ENCODE results near the gene LAMP5. TPM values are rescaled to one million over a fixed set of nuclear protein-coding genes. Genes with fewer than 3 reads are reported as not detected.

Gene LAMP5
- total RNA-seq, 1 donor from 2014 or later = 3.2 TPM

DNA sequence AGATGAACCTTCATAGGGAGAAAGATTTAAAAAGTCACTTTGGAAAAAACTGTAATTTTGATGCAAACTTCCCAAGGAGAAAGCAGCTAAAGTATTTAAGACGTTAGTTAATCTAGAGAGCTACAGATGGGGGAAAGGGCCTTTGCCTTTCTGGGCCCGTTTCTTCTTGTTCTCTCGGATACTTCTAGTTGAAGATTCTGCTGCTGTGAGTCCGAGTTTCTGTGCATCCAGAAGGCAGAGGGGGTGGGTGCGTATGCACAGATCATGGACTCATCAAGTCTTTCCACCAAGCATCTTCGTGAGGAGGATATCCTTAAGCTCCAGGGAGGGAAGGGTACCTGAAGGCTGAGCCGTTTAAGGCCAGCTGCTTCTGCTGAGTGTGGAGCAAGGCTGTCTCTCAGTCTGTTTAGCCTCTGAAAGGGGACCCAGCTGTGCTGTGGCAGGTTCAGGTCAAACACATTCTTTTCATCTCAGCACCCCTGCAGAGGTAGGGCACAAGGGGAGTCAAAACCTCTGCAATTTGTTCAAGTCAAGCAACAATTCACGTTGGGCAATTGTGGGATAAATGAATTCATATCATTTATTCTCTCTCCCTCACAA lies 4.3 kb downstream of the LAMP5 start:
- H3K9me3 ChIP-seq (ENCODE audit: low read depth) = no peaks in the 10 kb centered on the region
- H3K9ac ChIP-seq = no peak overlapping the region
- no peak overlapping the region for H3K27ac ChIP-seq
- Mint-ChIP-seq H3K9me3 (peaks cover 10% of the 10 kb centered on the region), H3K4me1 (peaks cover 67% of the 10 kb centered on the region), H3K27ac (no peak overlapping the region), H3K27me3 (ENCODE audit: insufficient read depth, low read depth) (peaks cover 50% of the 10 kb centered on the region), H3K36me3 (peaks cover 3% of the 10 kb centered on the region), H3K4me3 (peak overlapping the region; percentile 63)
- peaks cover 54% of the 10 kb centered on the region for H3F3A ChIP-seq (ENCODE audit: low read depth)
- no peak overlapping the region for H2AFZ ChIP-seq (replicated peaks)
- H4K20me1 ChIP-seq (ENCODE audit: low read depth) = peaks cover 27% of the 10 kb centered on the region
- TF ChIP-seq EZH2phosphoT487 (IDR thresholded peaks at IDR 0.05) (no peak), EZH2 (IDR thresholded peaks at IDR 0.05) (no peak), CTCF (IDR thresholded peaks at IDR 0.05) (no peak)
- H3K4me3 ChIP-seq = no peak overlapping the region
- DNase-seq (ENCODE audit: low spot score) = peak; percentile 72
- peak overlapping the region; percentile 68 for H3K4me2 ChIP-seq
- H3K27me3 ChIP-seq = peaks cover 61% of the 10 kb centered on the region
- no peaks in the 10 kb centered on the region for H3K36me3 ChIP-seq
- no peaks in the 10 kb centered on the region for H3K79me2 ChIP-seq (ENCODE audit: low read depth)
- H3K4me1 ChIP-seq = peaks cover 70% of the 10 kb centered on the region

GRCh38 chr20:9520086-9520485 lies 5.7 kb downstream of the LAMP5 start:
- Histone ChIP-seq H3F3A (ENCODE audit: low read depth) (peaks cover 40% of the 10 kb centered on the region), H3K9ac (no peak overlapping the region), H3K27me3 (peaks cover 47% of the 10 kb centered on the region), H2AFZ (replicated peaks) (no peak overlapping the region), H3K27ac (no peak overlapping the region), H3K36me3 (no peaks in the 10 kb centered on the region), H3K4me1 (peaks cover 59% of the 10 kb centered on the region), H3K4me3 (peak overlapping the region; percentile 24), H3K79me2 (ENCODE audit: low read depth) (no peaks in the 10 kb centered on the region), H3K4me2 (peak overlapping the region; percentile 68), H4K20me1 (ENCODE audit: low read depth) (peaks cover 27% of the 10 kb centered on the region), H3K9me3 (ENCODE audit: low read depth) (no peaks in the 10 kb centered on the region)
- peaks cover 10% of the 10 kb centered on the region for H3K9me3 Mint-ChIP-seq
- peaks cover 55% of the 10 kb centered on the region for H3K4me1 Mint-ChIP-seq
- H3K4me3 Mint-ChIP-seq = no peak overlapping the region
- peaks cover 3% of the 10 kb centered on the region for H3K36me3 Mint-ChIP-seq
- H3K27me3 Mint-ChIP-seq (ENCODE audit: insufficient read depth, low read depth) = peaks cover 39% of the 10 kb centered on the region
- DNase-seq (ENCODE audit: low spot score) = peak; percentile 84
- no peak overlapping the region for H3K27ac Mint-ChIP-seq
- TF ChIP-seq EZH2phosphoT487 (IDR thresholded peaks at IDR 0.05) = no peak
- no peak for TF ChIP-seq EZH2 (IDR thresholded peaks at IDR 0.05)
- no peak for TF ChIP-seq CTCF (IDR thresholded peaks at IDR 0.05)

- H3K9me3 Mint-ChIP-seq = no peaks in the 10 kb centered on the region
- Histone ChIP-seq H4K20me1 (ENCODE audit: low read depth) (peaks cover 22% of the 10 kb centered on the region), H3K4me2 (no peak overlapping the region), H3F3A (ENCODE audit: low read depth) (peaks cover 31% of the 10 kb centered on the region), H2AFZ (replicated peaks) (no peak overlapping the region), H3K79me2 (ENCODE audit: low read depth) (no peaks in the 10 kb centered on the region), H3K9me3 (ENCODE audit: low read depth) (no peaks in the 10 kb centered on the region), H3K27ac (no peak overlapping the region), H3K4me1 (peaks cover 35% of the 10 kb centered on the region), H3K27me3 (peaks cover 11% of the 10 kb centered on the region), H3K36me3 (no peaks in the 10 kb centered on the region), H3K4me3 (no peak overlapping the region), H3K9ac (no peak overlapping the region)
- H3K27me3 Mint-ChIP-seq (ENCODE audit: insufficient read depth, low read depth) = peaks cover 12% of the 10 kb centered on the region
- H3K4me3 Mint-ChIP-seq = no peak overlapping the region
- DNase-seq (ENCODE audit: low spot score) = no peak
- H3K4me1 Mint-ChIP-seq = peaks cover 27% of the 10 kb centered on the region
- no peaks in the 10 kb centered on the region for H3K36me3 Mint-ChIP-seq
- no peak overlapping the region for H3K27ac Mint-ChIP-seq
- no peak for TF ChIP-seq EZH2 (IDR thresholded peaks at IDR 0.05)
- TF ChIP-seq EZH2phosphoT487 (IDR thresholded peaks at IDR 0.05) = no peak
- no peak for TF ChIP-seq CTCF (IDR thresholded peaks at IDR 0.05)
These were observed 9.2 kb downstream of the LAMP5 start for GRCh38 chr20:9523636-9524035.
